ENCODE results near the gene CCIN. TPM values are rescaled to one million over a fixed set of nuclear protein-coding genes. Genes with fewer than 3 reads are reported as not detected.
A peak's percentile ranks its signal among the peaks of the same experiment; 100 is the strongest.
"Not testable (repeated sequence)": the region's sequence is repeated elsewhere in the genome, so short reads cannot be mapped to it uniquely, and the experiment has no call there.

Gene CCIN
- total RNA-seq, 1 donor from 2014 or later, result not detected

DNA sequence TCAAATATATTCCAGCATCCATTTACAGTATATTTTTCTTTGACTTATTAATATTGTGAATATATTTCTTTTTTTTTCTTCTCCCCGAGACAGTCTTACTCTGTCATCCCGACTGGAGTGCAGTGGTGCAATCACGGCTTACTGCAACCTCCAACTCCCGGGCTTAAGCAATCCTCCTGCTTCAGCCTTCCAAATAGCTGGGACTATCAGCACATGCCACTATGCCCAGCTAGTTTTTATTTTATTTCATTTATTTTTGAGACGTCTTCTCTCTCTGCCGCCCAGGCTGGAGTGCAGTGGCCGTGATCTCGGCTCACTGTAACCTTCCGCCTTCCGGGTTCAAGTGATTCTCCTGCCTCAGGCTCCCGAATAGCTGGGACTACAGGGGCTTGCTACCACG, 40.0 kb upstream of the CCIN start:
- H3K27me3 ChIP-seq, result no peaks in the 10 kb centered on the region
- H3K9me3 ChIP-seq, result no peaks in the 10 kb centered on the region
- intact Hi-C loops (cut with DNase I), result loop anchor here (5.0 kb wide), 2 partner anchors 43 to 208 kb away; no protein-coding TSS in a partner anchor
- H3K4me1 ChIP-seq, result no peaks in the 10 kb centered on the region
- no peak overlapping the region for H3K27ac ChIP-seq
- H3K36me3 ChIP-seq, result no peaks in the 10 kb centered on the region
- no peak overlapping the region for H3K4me3 ChIP-seq
- TF ChIP-seq POLR2A (IDR thresholded peaks at IDR 0.05) (no peak), POLR2AphosphoS5 (IDR thresholded peaks at IDR 0.05; ENCODE audit: insufficient read depth in 1 of 2, low read depth in 1 of 2) (no peak), CTCF (IDR thresholded peaks at IDR 0.05) (no peak)
- DNase-seq (ENCODE audit: extremely low spot score in 2 of 2), result no peak

GRCh38 chr9:36131666-36132065, 37.5 kb upstream of the CCIN start:
- intact Hi-C loops (cut with DNase I); H3K9me3 ChIP-seq; H3K36me3 ChIP-seq; H3K27ac ChIP-seq; H3K4me1 ChIP-seq; H3K27me3 ChIP-seq; DNase-seq (ENCODE audit: extremely low spot score in 2 of 2); H3K4me3 ChIP-seq: not testable (repeated sequence)

DNA sequence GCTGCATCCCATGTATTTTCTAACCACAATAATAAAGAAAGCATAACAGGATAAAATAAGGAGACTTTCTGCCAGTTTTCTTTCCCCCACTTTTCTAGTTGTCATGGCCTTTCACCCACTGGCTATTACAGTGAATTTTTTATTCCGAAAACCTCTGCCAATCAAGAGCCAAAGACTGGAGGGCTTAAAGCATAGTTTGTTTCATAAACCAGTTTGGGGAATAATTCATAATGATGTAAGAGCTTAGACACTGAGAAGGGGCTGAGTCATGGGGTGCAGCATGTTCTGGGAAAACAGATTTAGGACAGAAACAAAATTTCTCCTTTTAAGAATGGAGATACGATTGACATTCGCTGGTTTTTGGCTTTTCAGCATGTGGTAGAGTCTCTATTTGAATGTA, 37.1 kb upstream of the CCIN start:
- H3K9me3 ChIP-seq, result no peaks in the 10 kb centered on the region
- H3K4me1 ChIP-seq, result peaks cover 14% of the 10 kb centered on the region
- TF ChIP-seq POLR2AphosphoS5 (IDR thresholded peaks at IDR 0.05; ENCODE audit: insufficient read depth in 1 of 2, low read depth in 1 of 2) (peak in 1 of 2 donors; percentile 38), CTCF (IDR thresholded peaks at IDR 0.05) (no peak)
- no peaks in the 10 kb centered on the region for H3K36me3 ChIP-seq
- H3K4me3 ChIP-seq, result no peak overlapping the region
- DNase-seq (ENCODE audit: extremely low spot score in 2 of 2), result no peak
- no peaks in the 10 kb centered on the region for H3K27me3 ChIP-seq
- no peak overlapping the region for H3K27ac ChIP-seq
- intact Hi-C loops (cut with DNase I), result no loop called here

DNA sequence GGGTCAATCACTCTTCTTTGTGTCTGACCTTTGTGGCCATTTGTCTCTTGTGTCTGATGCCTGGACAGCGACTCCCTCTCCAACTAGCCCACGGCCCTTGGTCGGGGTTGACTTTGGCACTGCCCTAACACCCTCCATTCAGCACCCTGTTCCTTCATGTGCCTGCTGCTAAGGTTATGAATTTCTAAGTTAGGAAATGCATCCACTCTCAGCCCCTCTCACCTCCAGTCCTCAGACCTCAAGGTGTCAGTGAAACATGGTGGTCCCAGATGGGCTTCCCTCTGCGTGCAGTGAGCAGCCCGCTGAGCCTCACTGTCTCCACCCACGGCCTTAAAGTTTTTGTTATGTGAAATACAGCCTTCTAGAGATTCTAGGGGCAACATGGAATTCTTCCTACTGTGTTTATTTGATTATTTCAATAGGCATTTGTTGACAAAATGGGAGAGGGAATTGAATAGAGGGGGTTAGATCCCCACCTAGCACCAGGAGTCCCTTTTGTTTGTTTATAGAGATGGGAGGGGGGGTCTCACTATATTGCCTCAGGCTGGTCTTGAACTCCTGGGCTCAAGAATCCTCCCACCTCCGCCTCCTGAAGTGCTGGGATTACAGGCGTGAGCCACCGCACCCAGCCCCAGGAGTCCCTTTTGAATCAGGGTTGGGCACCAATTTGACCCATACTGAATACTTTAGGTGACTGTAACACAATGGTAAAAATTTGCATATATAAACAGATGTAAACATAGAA, 34.3 kb upstream of the CCIN start:
- peaks cover 42% of the 10 kb centered on the region for H3K4me1 ChIP-seq
- no peaks in the 10 kb centered on the region for H3K27me3 ChIP-seq
- DNase-seq (ENCODE audit: extremely low spot score in 2 of 2), result no peak
- H3K9me3 ChIP-seq, result no peaks in the 10 kb centered on the region
- H3K27ac ChIP-seq, result no peak overlapping the region
- intact Hi-C loops (cut with DNase I), result no loop called here
- TF ChIP-seq POLR2AphosphoS5 (IDR thresholded peaks at IDR 0.05; ENCODE audit: insufficient read depth in 1 of 2, low read depth in 1 of 2) (no peak), POLR2A (IDR thresholded peaks at IDR 0.05) (no peak), CTCF (IDR thresholded peaks at IDR 0.05) (no peak)
- H3K4me3 ChIP-seq, result no peak overlapping the region
- H3K36me3 ChIP-seq, result no peaks in the 10 kb centered on the region

GRCh38 chr9:36135741-36136271, 33.4 kb upstream of the CCIN start:
- H3K4me1 ChIP-seq, result peaks cover 51% of the 10 kb centered on the region
- no peak for DNase-seq (ENCODE audit: extremely low spot score in 2 of 2)
- no peaks in the 10 kb centered on the region for H3K36me3 ChIP-seq
- H3K4me3 ChIP-seq, result peak overlapping the region; percentile 83 to 98
- H3K27me3 ChIP-seq, result no peaks in the 10 kb centered on the region
- intact Hi-C loops (cut with DNase I), result no loop called here
- peak overlapping the region; percentile 93 for H3K27ac ChIP-seq
- TF ChIP-seq POLR2A (IDR thresholded peaks at IDR 0.05), result no peak
- no peak for TF ChIP-seq POLR2AphosphoS5 (IDR thresholded peaks at IDR 0.05; ENCODE audit: insufficient read depth in 1 of 2, low read depth in 1 of 2)
- no peak for TF ChIP-seq CTCF (IDR thresholded peaks at IDR 0.05)
- H3K9me3 ChIP-seq, result no peaks in the 10 kb centered on the region

Data from vagina (tissue), 2 donors.